ENCODE data around the gene DPYSL4. TPM values are rescaled to one million over a fixed set of nuclear protein-coding genes. Genes with fewer than 3 reads are reported as not detected.

The DPYSL4 gene
- total RNA-seq, 3 donors from 2014 or later (not counting 1 experiment from before 2014, with no cell fraction given): 0.40 to 1.3 (median 1.0) TPM

DNA sequence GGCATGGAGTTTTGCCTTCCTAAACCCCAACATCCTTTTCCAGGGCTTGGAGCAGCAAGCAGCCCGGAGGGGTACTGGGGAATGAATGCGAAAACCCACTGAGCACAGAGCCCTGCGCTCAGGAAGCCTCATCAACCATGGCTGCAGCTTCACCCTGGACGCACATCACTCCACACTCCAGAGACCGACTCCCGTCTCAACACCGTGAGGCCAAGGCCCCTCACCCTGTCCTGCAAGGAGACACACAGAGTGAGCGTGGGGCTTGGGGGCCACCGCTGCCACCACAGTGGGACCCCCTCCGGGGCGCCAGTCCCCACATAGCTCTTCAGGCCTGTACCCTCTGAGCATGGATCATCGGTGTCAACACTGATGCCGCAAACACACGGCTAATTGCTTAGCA lies 41.9 kb downstream of the DPYSL4 start:
- H3K4me1 Mint-ChIP-seq: peaks cover 23 to 46% of the 10 kb centered on the region in 2 donors
- DNase-seq (no peak), ATAC-seq (no peak)
- peaks cover 62% of the 10 kb centered on the region for H3K4me1 ChIP-seq (ENCODE audit: control insufficient read depth, insufficient read depth, low read length)
- H3K27ac Mint-ChIP-seq: peak overlapping the region; percentile 84 to 90
- H3K9me3 Mint-ChIP-seq: peaks cover 0 to 3% of the 10 kb centered on the region in 2 donors
- intact Hi-C loops (cut with micrococcal nuclease): loop anchor here (10.0 kb wide), 1 partner anchor 226 kb away; no protein-coding TSS in a partner anchor
- H3K9me3 ChIP-seq (ENCODE audit: control insufficient read depth, insufficient read depth, low read length): no peaks in the 10 kb centered on the region
- no peak for TF ChIP-seq CTCF (IDR thresholded peaks at IDR 0.05)
- no peaks in the 10 kb centered on the region for H3K27me3 ChIP-seq (ENCODE audit: control insufficient read depth, insufficient read depth, low read length)
- WGBS (ENCODE audit: insufficient coverage): 98% methylated on average over 14 of the region's 14 CpGs
- peak overlapping the region; percentile 70 for H3K4me3 Mint-ChIP-seq
- no peaks in the 10 kb centered on the region for H3K27me3 Mint-ChIP-seq (ENCODE audit: low read depth in 2 of 2)
- no peaks in the 10 kb centered on the region for H3K36me3 Mint-ChIP-seq
- no peak overlapping the region for H3K4me3 ChIP-seq (ENCODE audit: low read length)
- no peak overlapping the region for H3K27ac ChIP-seq (ENCODE audit: low read length)
- no peaks in the 10 kb centered on the region for H3K36me3 ChIP-seq (ENCODE audit: control insufficient read depth, insufficient read depth, low read length)

DNA sequence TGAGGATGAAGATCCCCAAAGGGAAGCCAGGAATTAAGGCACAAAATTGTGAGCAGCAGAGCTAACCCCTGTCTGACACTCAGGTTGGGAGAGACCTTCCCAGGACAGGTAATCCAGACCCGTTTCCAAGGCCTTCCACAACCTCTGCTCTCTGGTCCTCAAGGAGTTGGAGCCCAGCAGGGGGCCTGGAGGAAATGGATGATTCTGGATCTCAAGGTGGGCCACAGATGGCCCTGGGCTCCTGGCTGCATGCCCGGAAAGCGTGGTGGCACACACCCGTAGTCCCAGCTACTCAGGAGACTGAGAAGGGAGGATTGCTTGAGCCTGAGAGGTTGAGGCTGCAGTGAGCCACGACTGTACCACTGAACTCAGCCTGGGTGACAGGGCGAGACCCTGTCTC lies 42.3 kb downstream of the DPYSL4 start:
- Histone ChIP-seq H3K4me1 (ENCODE audit: control insufficient read depth, insufficient read depth, low read length) (peaks cover 62% of the 10 kb centered on the region), H3K9me3 (ENCODE audit: control insufficient read depth, insufficient read depth, low read length) (no peaks in the 10 kb centered on the region), H3K27me3 (ENCODE audit: control insufficient read depth, insufficient read depth, low read length) (no peaks in the 10 kb centered on the region), H3K27ac (ENCODE audit: low read length) (no peak overlapping the region), H3K4me3 (ENCODE audit: low read length) (no peak overlapping the region), H3K36me3 (ENCODE audit: control insufficient read depth, insufficient read depth, low read length) (no peaks in the 10 kb centered on the region)
- DNase-seq (no peak), ATAC-seq (no peak)
- peaks cover 0 to 3% of the 10 kb centered on the region in 2 donors for H3K9me3 Mint-ChIP-seq
- H3K4me1 Mint-ChIP-seq: peaks cover 23 to 46% of the 10 kb centered on the region in 2 donors
- no peaks in the 10 kb centered on the region for H3K27me3 Mint-ChIP-seq (ENCODE audit: low read depth in 2 of 2)
- peak overlapping the region; percentile 84 to 90 for H3K27ac Mint-ChIP-seq
- intact Hi-C loops (cut with micrococcal nuclease): loop anchor here (10.0 kb wide), 1 partner anchor 226 kb away; no protein-coding TSS in a partner anchor
- TF ChIP-seq CTCF (IDR thresholded peaks at IDR 0.05): no peak
- H3K4me3 Mint-ChIP-seq: peak overlapping the region; percentile 70
- 83% methylated on average over 6 of the region's 6 CpGs for WGBS (ENCODE audit: insufficient coverage)
- H3K36me3 Mint-ChIP-seq: no peaks in the 10 kb centered on the region

DNA sequence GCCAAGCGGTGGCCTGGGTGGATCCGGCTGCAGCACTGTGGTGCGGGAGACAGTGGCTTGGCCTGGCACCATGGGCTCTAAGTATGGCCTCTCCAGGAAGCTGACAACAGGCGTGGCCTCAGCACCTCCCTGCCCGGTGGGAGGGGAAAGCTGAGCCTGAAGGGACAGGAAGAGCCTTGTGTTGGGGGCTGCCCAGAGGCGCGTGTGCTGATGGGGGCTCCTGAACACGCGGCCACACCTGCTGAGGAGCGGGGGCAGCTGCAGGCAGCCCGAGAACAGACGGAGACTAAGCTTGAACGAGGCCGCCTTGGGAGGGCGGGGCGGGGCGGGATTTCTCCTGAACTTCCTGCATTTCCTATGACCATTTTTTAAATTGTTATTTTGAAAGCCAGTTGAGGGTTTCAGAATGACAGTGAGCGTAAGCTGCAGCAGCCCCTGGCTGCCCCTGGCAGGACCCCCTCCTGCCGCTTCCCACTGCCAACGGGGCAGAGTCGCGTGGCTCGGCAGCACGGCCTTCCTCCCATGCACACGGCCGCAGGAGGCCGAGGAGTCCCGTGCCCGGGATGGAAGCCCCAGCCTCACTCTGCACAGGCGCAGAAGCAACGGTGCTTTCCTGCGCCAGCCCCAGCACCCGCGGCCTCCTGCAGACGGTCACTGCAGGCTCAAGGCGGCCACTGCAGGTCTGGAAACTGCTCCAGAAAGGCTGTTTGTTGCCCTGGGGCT lies 43.2 kb downstream of the DPYSL4 start:
- ATAC-seq (peak; percentile 58 to 76 (median 74)), DNase-seq (peak in 1 of 2 donors; percentile 53)
- Mint-ChIP-seq H3K27ac (peak overlapping the region; percentile 84 to 90), H3K9me3 (peaks cover 0 to 3% of the 10 kb centered on the region in 2 donors), H3K4me1 (peaks cover 23 to 46% of the 10 kb centered on the region in 2 donors), H3K4me3 (peak overlapping the region; percentile 90), H3K36me3 (no peaks in the 10 kb centered on the region), H3K27me3 (ENCODE audit: low read depth in 2 of 2) (no peaks in the 10 kb centered on the region)
- Histone ChIP-seq H3K27ac (ENCODE audit: low read length) (peak overlapping the region; percentile 74), H3K9me3 (ENCODE audit: control insufficient read depth, insufficient read depth, low read length) (no peaks in the 10 kb centered on the region), H3K4me3 (ENCODE audit: low read length) (peak overlapping the region; percentile 38), H3K4me1 (ENCODE audit: control insufficient read depth, insufficient read depth, low read length) (peaks cover 57% of the 10 kb centered on the region), H3K36me3 (ENCODE audit: control insufficient read depth, insufficient read depth, low read length) (no peaks in the 10 kb centered on the region), H3K27me3 (ENCODE audit: control insufficient read depth, insufficient read depth, low read length) (no peaks in the 10 kb centered on the region)
- intact Hi-C loops (cut with micrococcal nuclease): loop anchor here (10.0 kb wide), 1 partner anchor 225 kb away; no protein-coding TSS in a partner anchor
- TF ChIP-seq CTCF (IDR thresholded peaks at IDR 0.05): no peak
- 42% methylated on average over 36 of the region's 36 CpGs for whole genome bisulfite sequencing (ENCODE audit: insufficient coverage)

Data from natural killer cell (primary cell).